Activated T-helper 1 cell treated with anti-CD3 and anti-CD28 coated beads, Interleukin-12 subunit alpha, Interleukin-12 subunit beta, Interleukin-2, Interleukin-4 antibody, amounts not matched to agents 30 ng/mL and 10 ng/mL and 1 ng/mL, durations not matched to agents 14 hours and 24 hours and 36 hours (primary cell): ENCODE measurements around the gene ZDHHC11. TPM values are rescaled to one million over a fixed set of nuclear protein-coding genes. Genes with fewer than 3 reads are reported as not detected.

Source experiments
- DNase-seq: peaks from one replicate; pipeline ENCODE4 v3.0.0; 2021; ENCODE audit warnings: low spot score
- H3K27ac Mint-ChIP-seq: one replicate; pipeline ENCODE4 v1.8.0; 2021; ENCODE audit warnings: mild to moderate bottlenecking, mixed read lengths
- H3K27me3 Mint-ChIP-seq: one replicate; pipeline ENCODE4 v1.8.0; 2022; ENCODE audit warnings: mild to moderate bottlenecking, moderate library complexity, mixed read lengths; ENCODE audit not compliant: insufficient read depth
- H3K36me3 Mint-ChIP-seq: one replicate; pipeline ENCODE4 v1.8.0; 2021; ENCODE audit warnings: low read depth, mixed read lengths
- H3K4me1 Mint-ChIP-seq: one replicate; pipeline ENCODE4 v1.8.0; 2021; ENCODE audit warnings: low read depth, mixed read lengths
- H3K4me3 Mint-ChIP-seq: one replicate; pipeline ENCODE4 v1.8.0; 2021; ENCODE audit warnings: mild to moderate bottlenecking, moderate library complexity, mixed read lengths
- H3K9me3 Mint-ChIP-seq: one replicate; pipeline ENCODE4 v1.8.0; 2021; ENCODE audit warnings: mixed read lengths
- intact Hi-C: fragments of 100-400 bp; cut with micrococcal nuclease; formaldehyde crosslinking; loops from one replicate; pipeline ENCODE4 v1.15.1; 2024
- total RNA-seq: library from RNA; stranded (reverse); gene quantifications from 2 replicates; pipeline ENCODE4 v1.2.3, GENCODE V29; 2022

The ZDHHC11 gene
- total RNA-seq, 1 donor from 2014 or later, result 14.4 TPM

DNA sequence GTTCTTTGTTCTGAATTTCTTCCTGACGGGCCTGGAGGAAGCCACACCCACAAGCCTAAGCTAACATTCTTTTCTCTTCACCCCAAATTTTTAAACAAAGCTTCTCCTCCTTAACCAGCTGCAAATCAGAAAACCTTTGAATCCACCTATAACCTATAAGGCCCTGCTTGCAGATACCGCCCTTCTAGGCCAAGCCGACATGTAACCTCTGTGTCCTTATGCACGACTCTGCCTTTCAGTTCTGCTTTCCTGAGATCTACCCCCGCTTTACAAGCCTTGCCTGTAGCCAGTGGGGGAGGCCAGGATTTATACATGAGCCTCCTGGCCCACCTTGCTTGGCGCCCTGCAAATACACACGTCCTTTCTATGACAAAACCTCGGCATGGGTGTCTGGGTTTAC is 22.5 kb upstream of the ZDHHC11 start:
- Mint-ChIP-seq H3K36me3 (peaks cover 57% of the 10 kb centered on the region), H3K9me3 (no peaks in the 10 kb centered on the region), H3K4me1 (no peaks in the 10 kb centered on the region), H3K27me3 (no peaks in the 10 kb centered on the region), H3K27ac (no peak overlapping the region), H3K4me3 (no peak overlapping the region)
- DNase-seq, result no peak
- intact Hi-C loops, result no loop called here

DNA sequence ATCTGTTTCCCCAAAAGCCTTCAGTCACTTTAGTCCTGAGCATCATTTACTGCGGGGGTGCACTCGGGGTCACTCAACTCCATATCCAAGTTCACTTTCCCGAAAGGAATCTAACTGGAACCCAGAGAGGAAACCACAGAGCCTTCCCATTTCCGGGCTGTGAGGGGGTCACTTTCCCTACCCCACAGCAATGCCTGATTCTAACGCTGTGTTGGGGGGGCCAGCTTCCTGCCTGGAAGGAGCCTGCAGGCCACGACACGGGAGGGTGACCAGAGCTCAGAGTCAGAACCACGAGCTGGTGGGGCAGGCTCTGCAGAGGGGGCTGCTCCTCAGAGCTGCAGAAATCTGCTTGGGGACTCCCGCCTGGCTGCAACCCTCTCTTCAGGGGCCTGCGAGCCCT is 21.5 kb upstream of the ZDHHC11 start:
- DNase-seq, result no peak
- Mint-ChIP-seq H3K9me3 (no peaks in the 10 kb centered on the region), H3K36me3 (peaks cover 58% of the 10 kb centered on the region), H3K4me3 (no peak overlapping the region), H3K27me3 (no peaks in the 10 kb centered on the region), H3K4me1 (no peaks in the 10 kb centered on the region), H3K27ac (no peak overlapping the region)
- intact Hi-C loops, result no loop called here

DNA sequence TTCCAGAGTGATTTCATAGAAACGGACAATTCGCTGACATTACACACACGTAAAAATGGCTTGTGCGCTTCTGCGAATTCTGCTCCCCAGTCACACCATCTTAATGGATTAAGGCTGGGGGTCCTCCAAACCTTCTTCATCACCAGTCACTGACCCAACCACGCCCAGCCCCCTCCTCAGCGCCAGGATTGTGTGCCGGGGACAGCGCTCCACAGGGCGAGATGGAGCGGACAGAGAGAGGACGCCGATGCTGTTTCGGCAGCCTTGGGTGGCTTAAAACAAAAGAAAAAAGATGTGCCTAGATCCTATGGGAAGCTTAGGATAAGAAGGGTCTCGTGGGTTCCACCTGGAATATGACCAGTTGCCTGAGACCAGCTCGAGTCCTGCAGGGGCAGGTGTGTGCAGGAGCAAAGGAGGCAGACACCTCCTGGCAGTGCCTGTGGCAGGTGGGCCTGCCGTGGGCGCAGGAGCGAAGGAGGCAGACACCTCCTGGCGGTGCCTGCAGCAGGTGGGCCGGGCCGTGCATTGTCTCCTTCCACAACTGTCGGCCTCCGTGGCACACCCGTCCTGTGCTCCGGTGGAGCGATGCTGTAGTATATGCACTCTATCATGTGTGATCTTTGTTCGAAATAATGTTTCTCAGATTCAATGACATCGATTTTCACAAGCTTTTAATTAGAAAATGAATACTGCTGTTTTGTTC is 21.0 kb upstream of the ZDHHC11 start:
- H3K27me3 Mint-ChIP-seq, result no peaks in the 10 kb centered on the region
- H3K27ac Mint-ChIP-seq, result no peak overlapping the region
- H3K9me3 Mint-ChIP-seq, result no peaks in the 10 kb centered on the region
- DNase-seq, result no peak
- H3K36me3 Mint-ChIP-seq, result peaks cover 58% of the 10 kb centered on the region
- no peaks in the 10 kb centered on the region for H3K4me1 Mint-ChIP-seq
- intact Hi-C loops, result no loop called here
- no peak overlapping the region for H3K4me3 Mint-ChIP-seq

DNA sequence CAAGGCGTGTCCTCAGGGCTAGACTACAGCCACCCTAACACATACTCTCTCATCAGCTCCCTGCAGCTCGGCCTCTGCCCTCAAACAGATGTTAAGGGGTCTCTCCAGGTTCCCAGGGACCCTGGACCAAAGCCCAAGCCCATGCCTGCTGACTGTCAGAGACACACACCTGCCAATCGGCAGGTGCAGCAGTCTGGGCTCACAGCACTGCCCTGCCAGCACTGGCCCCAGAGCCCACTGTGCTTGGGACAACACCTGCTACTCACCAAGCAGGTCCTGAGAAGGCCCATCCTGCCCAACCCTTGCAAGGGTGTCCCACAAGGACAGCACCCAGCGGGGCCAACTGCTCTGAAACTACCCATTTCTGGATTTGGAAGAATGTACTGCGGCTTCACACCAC is 20.2 kb upstream of the ZDHHC11 start:
- intact Hi-C loops, result no loop called here
- Mint-ChIP-seq H3K9me3 (no peaks in the 10 kb centered on the region), H3K4me3 (no peak overlapping the region), H3K27me3 (no peaks in the 10 kb centered on the region), H3K27ac (no peak overlapping the region), H3K4me1 (no peaks in the 10 kb centered on the region), H3K36me3 (peaks cover 64% of the 10 kb centered on the region)
- DNase-seq, result no peak

DNA sequence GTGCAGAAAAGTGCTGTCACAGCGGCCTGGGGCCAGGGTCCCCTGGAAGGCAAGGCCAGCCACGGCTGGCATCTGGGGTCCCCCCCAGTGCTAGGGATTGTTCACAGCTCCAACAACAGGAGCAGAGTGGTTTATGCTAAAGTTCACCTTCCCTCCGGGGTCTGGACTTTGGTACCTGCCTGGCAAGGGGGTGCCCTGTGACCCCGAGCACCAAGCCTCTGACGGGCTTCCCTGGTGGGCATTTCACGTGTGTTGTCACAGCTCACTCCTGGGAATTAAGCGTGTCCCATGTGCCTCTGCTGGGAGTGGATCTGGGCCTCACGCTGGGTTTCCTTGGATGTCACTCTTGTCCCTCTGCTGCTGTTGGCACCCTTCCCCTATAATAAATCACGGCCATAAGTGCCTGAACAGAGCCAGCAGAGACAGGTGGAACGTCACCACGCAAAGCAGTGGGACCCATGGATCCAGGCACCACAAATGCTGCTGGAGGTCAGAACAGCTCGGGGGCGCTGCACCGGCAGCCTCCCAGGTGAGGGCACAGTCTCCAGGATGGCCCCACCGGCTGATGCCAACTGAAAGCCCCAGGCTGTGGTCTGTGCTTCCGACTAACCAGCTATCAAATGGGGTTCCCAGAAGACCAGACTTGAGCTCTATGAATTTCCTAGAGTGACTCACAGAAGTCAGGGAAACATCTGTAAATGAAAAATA is 17.8 kb upstream of the ZDHHC11 start:
- H3K4me3 Mint-ChIP-seq, result no peak overlapping the region
- peaks cover 52% of the 10 kb centered on the region for H3K36me3 Mint-ChIP-seq
- intact Hi-C loops, result no loop called here
- no peaks in the 10 kb centered on the region for H3K27me3 Mint-ChIP-seq
- no peak overlapping the region for H3K27ac Mint-ChIP-seq
- no peaks in the 10 kb centered on the region for H3K9me3 Mint-ChIP-seq
- H3K4me1 Mint-ChIP-seq, result no peaks in the 10 kb centered on the region
- no peak for DNase-seq

DNA sequence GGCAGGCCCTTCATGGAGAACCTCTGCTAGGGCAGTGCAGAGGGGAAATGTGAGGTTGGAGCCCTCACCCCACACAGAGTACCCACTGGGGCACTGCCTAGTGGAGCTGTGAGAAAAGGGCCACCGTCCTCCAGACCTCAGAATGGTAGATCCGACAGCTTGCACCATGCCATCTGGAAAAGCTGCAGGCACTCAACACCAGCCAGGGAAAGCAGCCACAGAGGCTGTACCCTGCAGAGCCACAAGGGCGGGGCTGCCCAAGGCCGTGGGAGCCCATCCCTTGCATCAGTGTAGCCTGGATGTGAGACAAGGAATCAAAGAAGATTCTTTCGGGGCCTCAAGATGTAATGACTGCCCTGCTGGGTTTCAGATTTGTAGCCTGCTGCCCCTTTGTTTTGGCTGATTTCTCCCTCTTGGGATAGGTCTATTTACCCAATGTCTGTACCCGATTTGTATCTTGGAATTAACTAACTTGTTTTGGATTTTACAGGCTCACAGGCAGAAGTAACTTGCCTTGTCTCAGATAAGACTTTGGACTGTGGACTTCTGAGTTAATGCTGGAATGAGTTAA is 16.6 kb upstream of the ZDHHC11 start:
- H3K27me3 Mint-ChIP-seq, result no peaks in the 10 kb centered on the region
- peaks cover 53% of the 10 kb centered on the region for H3K36me3 Mint-ChIP-seq
- H3K4me3 Mint-ChIP-seq, result no peak overlapping the region
- no peak overlapping the region for H3K27ac Mint-ChIP-seq
- no peak for DNase-seq
- H3K4me1 Mint-ChIP-seq, result no peaks in the 10 kb centered on the region
- intact Hi-C loops, result no loop called here
- no peaks in the 10 kb centered on the region for H3K9me3 Mint-ChIP-seq

DNA sequence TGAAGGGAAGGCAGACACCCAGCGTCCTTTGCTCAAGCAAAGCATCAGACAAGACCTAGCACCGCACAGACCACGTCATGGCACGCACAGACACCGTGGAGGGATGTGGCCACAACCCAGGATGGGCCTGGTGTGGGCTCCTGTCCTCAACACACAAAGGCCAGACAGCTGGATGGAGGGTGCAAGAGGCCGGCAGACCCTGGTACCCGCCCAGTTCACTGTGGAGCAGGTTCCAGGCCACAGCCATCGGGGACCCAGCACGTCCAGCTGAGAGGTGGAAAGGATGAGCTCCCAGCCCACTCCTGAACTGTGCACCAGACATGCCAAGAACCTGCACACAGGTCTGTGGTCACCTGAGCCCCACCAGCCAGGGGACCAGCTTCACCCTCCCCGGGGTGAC is 15.0 kb upstream of the ZDHHC11 start:
- Mint-ChIP-seq H3K9me3 (no peaks in the 10 kb centered on the region), H3K27me3 (no peaks in the 10 kb centered on the region), H3K4me1 (no peaks in the 10 kb centered on the region), H3K27ac (no peak overlapping the region), H3K4me3 (no peak overlapping the region), H3K36me3 (peaks cover 45% of the 10 kb centered on the region)
- intact Hi-C loops, result no loop called here
- no peak for DNase-seq

DNA sequence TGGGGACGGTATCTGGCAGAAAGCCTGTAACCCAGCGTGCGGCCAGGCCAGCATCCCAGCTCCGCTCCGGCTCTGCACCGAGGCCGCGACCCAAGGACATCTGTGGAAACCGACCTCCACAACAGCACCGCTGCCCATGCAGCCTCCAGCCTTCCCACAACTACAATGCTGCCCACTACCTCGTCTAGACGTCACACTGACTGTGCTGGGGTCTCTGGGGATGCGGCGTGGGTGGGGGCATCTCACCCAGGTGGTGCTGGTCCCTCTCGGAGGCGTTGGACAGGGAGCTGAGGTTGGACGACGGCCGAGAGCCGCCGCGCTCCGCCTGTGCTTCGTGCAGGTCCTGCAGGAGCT is 14.4 kb upstream of the ZDHHC11 start:
- intact Hi-C loops, result no loop called here
- DNase-seq, result no peak
- H3K27ac Mint-ChIP-seq, result no peak overlapping the region
- no peaks in the 10 kb centered on the region for H3K27me3 Mint-ChIP-seq
- H3K4me3 Mint-ChIP-seq, result no peak overlapping the region
- H3K36me3 Mint-ChIP-seq, result peaks cover 39% of the 10 kb centered on the region
- no peaks in the 10 kb centered on the region for H3K9me3 Mint-ChIP-seq
- no peaks in the 10 kb centered on the region for H3K4me1 Mint-ChIP-seq

DNA sequence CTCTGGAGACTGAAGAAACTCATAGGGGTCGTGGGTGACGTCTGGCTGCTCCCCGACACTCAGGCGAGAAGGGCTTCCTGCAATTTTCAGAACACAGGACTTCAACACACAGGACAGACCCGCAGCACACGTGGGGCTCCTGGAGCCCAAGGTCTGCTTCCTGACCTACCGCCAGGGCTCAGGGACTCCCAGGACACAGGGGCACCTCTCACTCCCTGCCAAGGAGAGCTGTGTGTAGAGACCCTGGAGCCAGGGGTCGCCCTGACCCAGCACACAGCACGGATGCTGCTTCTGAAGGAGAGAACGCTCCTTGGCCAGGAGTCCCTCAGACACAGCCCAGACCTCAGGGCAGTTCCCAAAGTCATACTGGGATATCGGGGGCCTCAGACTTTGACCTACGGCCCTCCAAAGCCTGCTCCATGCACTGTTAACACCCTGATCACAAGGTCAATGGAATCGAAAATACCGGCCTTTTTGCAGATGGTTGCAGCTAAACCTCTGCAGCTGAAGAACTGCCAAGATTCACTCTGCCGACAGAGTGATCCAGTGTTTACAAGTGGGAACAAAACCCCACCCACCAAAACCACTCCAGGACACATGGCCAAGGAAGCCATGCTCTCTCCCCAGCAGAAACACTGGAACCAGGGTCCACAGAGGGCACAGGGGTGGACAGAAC is 13.8 kb upstream of the ZDHHC11 start:
- H3K36me3 Mint-ChIP-seq, result peaks cover 34% of the 10 kb centered on the region
- H3K4me1 Mint-ChIP-seq, result no peaks in the 10 kb centered on the region
- H3K4me3 Mint-ChIP-seq, result no peak overlapping the region
- no peaks in the 10 kb centered on the region for H3K9me3 Mint-ChIP-seq
- DNase-seq, result no peak
- intact Hi-C loops, result no loop called here
- no peak overlapping the region for H3K27ac Mint-ChIP-seq
- no peaks in the 10 kb centered on the region for H3K27me3 Mint-ChIP-seq

DNA sequence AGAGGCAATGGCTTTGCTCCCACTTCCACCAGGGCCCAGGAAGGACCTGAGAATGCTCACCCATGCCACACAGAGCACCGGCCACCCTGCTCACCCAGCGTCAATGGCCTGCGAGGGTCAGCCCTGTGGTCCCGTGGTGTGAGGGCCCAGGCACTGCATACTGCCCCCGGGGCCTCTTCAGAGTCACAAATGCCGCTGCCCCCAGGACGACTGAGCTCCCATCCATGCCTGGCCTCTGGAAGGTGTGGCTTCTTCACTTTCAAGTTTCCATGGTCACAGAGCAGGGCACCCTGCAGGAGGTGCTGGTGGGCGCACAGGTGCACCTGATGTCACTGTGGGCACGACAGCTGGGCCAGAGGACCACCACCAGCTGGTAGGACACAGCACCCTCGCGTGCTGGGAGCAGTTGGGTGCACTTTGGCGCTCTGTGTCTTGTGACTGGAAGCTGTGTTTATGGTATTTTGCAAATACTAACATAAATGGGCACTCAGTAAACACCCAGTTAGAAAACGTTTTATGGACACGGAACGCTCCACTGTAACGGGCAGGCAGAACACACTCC is 12.5 kb upstream of the ZDHHC11 start:
- H3K4me3 Mint-ChIP-seq, result no peak overlapping the region
- peaks cover 26% of the 10 kb centered on the region for H3K36me3 Mint-ChIP-seq

DNA sequence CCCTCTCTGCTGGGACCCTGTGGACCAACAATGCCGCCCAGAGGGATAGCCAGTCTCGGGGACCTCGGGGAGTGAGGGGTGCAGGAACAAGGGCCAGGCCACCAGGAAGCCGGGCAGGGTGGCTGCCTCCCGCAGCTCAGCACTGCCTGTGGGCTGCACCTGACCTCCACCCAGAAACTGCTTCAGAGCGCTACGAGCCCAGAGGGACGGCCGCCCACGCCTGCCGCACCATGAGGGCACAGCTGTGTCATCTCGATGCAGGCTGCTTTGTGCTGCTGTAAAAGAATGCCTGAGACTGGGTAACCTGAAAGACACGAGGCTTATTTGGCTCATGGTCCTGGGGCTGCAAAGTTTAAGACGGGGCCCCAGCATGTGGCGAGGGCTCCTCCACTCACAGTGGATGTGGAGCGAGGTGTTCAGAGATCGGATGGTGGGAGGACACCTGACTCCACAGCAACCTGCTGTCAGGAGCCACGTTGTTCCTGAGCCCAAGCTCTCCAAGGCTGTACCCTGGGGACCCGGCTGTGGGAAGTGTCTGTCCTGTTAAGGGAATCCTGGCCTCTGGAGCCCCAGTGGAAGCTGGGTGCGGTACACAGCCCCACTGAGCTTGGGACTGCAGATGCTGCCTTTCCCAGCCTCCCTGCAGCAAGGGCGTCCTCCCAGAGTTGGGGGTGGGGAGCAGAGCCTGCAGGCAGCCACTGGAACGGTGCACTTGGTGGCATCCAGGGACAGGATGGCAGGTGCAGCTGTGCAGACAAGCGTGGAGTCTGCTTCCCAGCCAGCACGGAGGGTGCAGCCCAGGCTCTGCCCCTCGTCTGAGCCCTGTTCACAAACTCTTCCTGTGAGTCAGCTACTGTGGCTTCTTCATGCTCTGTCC is 11.8 kb upstream of the ZDHHC11 start:
- Mint-ChIP-seq H3K27me3 (no peaks in the 10 kb centered on the region), H3K9me3 (no peaks in the 10 kb centered on the region), H3K4me3 (no peak overlapping the region), H3K36me3 (peaks cover 21% of the 10 kb centered on the region), H3K27ac (no peak overlapping the region), H3K4me1 (no peaks in the 10 kb centered on the region)
- intact Hi-C loops, result no loop called here
- DNase-seq, result no peak

More for the DNA sequence above, 12.5 kb upstream of the ZDHHC11 start:
- no peak overlapping the region for H3K27ac Mint-ChIP-seq
- intact Hi-C loops, result no loop called here
- no peaks in the 10 kb centered on the region for H3K4me1 Mint-ChIP-seq
- DNase-seq, result no peak
- no peaks in the 10 kb centered on the region for H3K27me3 Mint-ChIP-seq
- H3K9me3 Mint-ChIP-seq, result no peaks in the 10 kb centered on the region
